Measurements from ENCODE around the gene FASTKD2.

Gene FASTKD2

DNA sequence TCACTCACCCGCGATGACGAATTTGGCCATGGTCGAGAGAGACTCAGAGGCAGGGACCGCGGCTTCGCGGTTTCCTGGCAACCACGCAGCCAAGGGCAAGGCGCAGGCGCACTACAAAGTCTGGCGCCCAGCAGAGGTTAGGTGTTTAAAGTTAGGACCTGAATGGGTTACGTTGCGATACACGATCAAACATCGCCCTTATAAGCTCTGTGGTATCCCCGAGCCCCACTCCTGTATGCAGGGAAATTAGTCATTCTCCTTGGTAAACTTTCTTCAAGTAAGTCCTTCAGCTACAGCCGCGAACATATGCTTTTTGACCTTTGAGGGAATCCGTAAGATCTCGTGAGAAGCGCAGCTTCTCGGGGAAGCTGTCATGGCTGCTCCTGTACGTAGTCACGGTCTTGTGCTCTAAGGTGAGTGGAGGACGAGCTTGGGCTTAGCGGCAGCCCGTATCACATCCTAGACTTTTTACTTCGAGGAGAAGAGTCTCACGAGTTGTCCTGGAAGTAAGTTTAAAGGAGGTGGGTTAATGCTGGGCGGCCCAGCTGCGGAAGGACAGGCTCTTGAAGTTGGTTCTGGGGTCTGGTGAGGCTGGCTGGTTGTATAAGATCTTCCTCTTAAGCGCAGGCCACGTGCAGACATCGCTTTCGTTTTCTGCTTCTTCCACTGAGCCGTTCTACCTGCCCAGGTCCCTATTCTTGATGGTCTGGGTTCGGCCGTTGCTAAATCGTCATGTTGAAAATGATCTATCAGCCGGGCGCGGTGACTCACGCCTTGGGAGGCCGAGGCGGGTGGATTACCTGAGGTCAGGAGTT is at the start of gene FASTKD2, which contains the start of gene MDH1B:
Gene FASTKD2 (plus strand): TSS at position 365 of the 815 bp plus-strand sequence. CDS start 1,088 bp downstream, outside the sequence.
Gene MDH1B (minus strand): TSS at position 87 of the 815 bp plus-strand sequence. CDS start 57 bp downstream, at position 30.
- peak; percentile 67 for DNase-seq

DNA sequence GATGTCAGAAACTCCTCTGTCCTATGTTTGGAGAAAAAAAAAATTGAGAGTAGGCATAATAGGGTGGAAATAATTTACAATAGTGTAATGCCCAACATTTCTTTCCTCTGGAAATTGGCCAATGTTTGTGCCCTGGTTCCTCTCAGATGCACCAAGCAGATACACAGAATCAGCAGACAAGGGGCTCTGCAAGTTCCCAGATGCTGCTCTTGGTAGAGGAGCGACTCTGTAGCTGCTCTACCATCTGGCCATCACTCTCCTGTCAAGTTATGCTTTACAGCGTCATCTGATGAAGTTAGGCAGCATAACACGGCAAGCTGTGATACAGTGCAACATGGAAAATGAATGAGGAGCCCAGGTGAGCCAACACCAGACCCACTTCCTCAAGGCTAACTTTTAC is 48.8 kb upstream of the FASTKD2 start:
- no peak for DNase-seq

DNA sequence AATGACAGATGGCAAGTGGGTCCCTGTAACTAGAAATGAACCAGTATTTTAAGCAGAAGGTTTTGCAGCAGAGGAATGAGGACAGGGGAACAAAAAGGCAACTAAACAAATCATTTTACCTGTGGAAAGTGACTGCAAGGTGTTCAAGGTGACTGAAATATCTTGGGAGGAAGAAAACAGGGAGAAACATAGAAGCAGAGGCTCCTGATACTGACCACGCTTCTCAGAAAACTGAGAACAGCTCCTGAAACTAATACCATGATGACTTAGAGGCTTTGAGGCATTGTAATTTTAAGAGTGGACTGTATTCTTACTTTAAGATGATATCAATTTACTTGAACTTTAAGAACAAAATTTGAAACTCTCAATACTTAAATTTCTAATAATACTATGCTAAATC is 47.1 kb upstream of the FASTKD2 start, which contains the start of gene DYTN:
Gene DYTN (minus strand): TSS at position 101 of the 400 bp plus-strand sequence. CDS start 117 bp downstream, outside the sequence.
- DNase-seq = no peak

DNA sequence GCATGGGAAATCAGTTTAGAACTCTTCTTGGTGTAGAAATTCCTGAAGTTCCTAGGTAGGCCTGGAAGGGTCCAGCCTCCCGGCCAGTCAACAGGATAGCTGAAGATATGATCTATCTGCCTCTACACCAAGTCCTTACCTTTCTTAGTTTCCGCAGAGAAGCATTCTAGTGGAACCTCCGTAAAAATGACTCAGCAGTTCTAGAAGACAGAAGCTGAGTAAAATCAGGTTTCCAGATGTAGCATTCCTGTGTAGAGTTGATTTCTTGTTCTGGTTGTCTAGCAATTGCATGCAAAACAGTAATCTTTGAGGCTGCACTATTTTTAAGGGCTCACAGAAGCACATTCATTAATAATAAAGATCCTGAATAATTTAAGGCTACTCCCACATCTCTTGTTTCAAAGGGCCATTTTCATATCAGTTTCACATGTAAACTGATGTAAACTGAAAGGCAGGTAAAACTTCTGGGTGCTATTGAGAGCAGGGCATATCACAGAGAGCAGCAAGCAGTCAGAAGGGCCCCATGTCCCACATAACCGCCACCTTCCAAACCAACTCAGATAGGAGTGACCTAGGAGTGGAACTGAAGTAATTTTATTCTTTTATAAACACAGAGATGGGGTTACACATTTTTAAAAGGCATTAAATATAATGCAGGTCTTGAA is 44.0 kb upstream of the FASTKD2 start:
- DNase-seq = no peak

DNA sequence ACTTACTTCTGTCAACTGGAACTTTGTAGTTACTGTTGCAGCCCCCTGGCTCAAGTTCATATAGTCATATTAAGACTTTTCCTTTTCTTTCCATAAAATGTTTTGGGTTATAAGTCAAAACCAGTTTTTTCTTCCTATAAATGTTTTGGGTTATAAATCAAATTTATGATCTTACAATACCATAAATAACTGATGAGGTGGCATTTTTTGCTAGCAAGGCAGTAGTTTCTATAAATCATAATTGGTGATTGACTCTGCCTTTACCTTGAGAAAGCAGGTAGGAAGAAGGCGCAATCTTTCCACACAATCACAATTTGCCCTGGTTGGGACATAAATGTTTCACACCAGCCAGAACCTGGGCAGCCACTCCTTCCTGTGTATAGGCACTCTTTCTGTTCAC is 42.1 kb upstream of the FASTKD2 start:
- DNase-seq = no peak

DNA sequence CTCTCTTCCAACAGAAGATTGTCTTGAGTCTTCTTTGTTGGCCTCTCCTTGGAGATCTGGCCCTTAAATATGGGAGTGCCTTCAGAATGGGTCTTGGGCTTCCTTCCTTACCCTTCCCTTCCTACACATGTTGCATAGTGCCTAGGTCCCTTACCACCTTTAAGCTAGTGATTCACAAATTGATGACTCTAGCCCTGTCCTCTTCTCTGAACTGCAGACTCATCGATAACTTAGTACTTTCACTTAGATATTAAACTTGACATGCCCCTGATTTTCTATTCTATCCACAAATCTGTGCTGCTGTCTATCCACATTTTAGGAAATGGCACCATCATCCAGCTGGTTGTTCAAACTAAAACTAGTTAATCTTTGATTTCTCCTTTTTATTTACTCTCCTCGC is 38.1 kb upstream of the FASTKD2 start:
- no peak for DNase-seq

DNA sequence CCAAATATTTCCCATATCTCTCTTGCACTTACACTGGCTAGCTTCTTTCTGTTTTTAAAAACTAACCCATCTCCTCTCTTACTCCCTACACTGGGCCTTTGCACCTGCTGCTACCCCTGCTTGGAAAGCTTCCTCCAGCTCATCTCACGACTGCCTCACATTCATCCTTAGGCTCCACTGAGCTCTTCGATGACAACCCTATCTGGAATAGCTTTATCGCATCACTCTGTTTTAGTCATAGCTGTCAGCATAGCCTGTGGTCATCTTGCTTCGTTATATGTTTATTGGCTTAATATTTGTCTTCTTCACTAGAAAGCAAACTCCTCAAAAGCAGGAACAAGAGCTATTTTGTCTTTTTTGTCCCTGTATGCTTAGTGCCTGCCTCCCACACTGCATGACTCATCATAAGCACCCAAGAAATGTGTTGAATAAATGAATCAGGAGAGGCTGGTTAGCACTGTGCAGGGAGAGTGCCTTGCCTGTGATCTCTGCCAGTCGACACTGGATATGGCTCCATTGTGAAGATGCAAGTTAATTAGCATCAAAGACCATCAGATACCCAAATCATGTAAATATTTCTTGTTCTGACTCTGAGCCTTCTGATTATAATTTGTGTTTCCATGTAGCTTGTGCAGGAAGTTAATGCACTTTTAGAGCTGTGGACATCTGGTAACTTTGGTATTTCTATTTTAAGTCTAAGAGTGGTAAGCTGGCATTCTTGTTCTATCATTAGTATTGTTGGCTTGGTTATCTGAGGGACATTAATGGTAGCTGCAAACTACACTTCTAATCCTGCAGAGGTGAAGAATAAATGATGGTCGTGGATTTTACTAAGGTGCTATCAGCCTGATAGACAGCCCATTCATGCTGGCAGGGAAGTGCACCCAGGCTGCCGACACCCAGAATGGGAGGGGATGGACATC is 36.9 kb upstream of the FASTKD2 start:
- DNase-seq = no peak

DNA sequence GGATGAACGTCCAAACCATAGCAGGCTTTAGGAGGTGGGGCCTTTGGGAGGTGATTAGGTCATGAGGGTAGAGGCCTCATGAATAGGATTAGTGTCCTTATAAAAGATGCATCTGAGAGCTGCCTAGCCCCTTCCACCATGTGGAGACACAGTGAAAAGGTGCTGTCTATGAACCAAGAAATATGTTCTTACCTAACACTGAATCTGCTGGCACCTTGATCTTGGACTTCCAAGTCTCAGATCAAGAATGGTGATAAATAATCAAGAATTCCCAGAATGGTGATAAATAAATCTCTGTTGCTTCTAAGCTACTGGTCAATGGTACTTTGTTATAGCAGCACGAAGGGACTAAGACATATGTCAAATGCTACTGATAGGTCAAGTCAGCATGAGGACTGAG is 32.1 kb upstream of the FASTKD2 start:
- no peak for DNase-seq

DNA sequence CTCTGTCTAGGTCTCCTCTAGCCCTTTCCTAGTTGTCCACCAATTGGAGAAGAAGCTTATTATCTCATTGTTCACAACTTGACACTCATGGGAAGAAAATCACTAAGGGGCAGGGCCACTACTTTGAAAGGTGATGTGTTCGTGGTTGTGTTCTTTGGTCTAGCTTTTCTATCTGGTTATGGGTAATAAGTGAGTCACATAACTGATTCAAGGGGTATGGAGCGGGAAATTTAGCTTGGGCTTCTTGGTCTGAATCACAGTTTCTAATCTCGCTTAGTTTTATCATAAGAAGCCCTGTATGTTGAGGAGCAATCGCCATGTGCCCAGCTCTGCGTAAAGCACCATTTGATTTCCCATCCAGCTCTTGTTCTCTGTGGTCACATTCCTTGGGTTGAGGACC is 28.5 kb upstream of the FASTKD2 start:
- no peak for DNase-seq

DNA sequence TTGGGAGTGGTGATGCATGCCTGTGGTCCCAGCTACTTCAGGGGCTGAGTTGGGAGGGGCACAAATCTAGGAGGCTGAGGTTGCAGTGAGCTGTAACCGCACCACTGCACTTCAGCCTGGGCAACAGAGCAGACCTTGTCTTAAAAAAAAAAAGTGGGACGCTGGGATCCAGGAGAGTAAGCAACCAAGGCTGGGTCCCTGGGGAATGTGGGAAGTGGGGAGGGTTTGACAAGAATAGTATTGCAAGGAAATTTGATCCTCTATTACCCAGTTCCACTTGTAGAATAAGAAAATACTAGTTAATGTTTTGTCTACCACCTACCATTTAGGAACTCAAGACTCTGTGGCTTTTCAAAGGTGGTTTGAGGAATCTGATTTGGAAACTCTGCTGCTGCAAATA is 26.1 kb upstream of the FASTKD2 start:
- no peak for DNase-seq

DNA sequence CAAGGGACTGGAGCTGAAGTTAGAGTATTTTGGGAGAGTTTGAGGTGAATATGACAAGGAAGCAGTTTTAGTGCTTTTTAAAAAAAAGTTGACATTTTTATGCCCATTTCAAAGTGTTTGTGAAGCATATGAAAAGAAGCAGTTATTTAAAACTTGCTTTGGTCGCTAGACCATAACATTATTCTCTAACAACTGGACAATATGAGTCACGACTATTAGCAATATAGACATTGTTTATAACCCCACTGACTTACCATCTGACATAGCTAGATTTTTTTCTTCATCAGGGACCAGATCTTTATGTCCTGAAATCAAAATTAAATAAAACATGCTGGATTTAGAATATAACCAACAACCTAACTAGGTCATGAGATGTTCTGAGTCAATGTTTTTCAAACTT is 24.6 kb upstream of the FASTKD2 start:
- DNase-seq = no peak

DNA sequence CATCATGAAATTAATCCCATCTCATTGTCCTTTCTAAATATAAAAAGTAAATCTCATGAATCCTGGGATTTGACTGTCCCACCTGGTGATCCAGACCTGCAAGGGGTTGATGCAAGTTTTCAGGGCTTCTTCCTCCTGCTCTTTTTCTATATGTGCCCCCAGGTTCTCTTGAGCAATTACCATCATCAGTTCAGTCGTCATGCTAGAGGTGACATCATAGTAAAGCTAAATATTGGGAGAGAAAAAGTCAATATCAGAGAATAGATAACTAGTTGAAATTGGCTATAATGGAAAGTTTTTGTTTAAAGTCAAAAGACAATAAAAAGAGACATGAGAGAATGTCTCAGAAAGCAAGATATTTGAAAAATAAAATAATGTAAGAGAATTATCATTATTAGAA is 8.6 kb upstream of the FASTKD2 start:
- DNase-seq = no peak

DNA sequence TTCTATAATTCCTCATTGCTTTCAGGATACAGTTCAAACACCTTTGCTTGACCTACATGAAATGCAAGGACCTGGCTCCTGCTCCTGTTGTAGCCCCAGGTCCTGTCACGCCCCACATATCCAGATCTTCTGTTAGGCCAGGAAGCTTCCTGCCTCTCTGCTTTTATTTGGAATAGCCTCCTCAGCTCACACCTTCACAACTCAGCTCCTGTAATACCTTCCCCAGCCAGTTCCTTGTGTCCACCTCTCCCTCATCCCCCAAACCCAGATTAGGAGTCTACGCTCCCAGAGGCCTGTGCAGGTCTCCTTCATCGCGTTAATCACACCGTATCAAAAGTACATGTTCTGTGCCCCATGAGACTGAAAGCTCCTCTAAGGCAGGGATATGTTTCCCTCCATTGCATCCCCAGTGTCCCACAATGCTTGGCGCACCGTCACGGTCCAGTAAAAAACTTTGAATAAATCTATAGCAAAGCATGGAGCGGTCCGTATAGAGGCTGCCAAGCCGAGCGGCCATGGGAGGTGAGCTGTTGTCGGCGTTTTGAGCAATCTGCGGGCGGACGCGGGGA is 649 bp upstream of the FASTKD2 start:
- no peak for DNase-seq

DNA sequence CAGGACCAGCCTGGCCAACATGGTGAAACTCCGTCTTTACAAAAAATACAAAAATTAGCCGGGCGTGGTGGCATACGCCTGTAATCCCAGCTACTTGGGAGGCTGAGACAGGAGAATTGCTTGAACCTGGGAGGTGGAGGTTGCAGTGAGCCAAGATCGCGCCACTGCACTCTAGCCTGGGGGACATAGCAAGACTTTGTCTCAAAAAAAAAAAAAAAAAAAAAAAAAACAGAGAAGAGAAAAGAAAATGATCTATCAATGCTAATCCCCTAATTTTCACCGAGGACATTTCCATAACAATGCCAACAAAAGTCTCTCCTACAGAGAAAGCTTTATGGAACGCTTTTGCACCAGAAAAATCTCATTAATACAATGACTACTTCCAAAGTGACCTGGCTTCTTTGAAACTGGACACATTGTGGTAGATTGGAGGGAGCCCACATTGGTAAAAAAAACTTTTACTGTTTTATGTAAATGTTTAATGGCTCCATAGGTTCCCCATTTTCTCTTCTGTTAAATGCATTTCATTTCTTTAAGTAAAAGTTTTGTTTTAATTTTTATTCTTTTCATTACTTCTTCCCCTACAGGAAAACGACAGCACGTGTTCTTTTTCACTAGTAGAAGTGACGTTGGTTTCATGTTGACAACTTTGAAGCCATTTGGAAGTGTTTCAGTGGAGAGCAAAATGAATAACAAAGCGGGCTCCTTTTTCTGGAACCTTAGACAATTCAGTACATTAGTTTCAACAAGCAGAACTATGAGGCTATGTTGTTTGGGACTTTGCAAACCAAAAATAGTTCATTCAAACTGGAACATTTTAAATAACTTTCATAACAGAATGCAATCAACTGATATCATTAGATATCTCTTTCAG is 888 bp downstream of the FASTKD2 start:
- no peak for DNase-seq

DNA sequence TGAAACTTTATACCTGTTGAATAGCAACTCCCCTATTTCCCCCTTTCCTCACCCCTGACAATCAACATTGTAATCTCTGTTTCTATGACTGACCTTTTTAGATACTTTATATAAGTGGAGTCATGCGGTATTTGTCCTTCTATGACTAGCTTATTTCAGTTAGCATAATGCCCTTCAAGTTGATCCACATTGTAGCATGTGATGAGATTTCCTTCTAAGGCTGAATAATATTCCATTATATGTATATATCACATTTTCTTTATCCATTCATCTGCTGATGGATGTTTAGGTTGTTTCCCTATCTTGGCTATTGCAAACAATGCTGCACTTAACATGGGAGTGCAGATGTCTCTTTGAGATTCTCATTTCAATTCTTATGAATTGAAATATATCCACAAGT is 9.5 kb downstream of the FASTKD2 start:
- no peak for DNase-seq

DNA sequence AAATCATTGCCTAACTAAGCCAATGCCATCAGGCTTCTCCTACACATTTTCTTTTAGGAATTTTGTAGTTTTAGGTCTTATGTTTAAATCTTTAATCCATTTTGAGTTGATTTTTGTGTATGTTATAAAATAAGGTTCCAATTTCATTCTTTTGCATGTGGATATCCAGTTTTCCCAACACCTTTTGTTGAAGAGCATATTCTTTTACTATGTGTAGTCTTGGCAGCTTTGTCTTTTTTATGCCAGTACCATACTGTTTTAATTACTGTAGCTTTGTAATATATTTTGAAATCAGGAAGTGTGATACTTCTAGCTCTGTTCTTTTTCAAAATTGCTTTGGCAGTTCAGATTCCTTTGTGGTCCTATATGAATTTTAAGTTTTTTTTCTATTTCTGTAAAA is 11.0 kb downstream of the FASTKD2 start:
- DNase-seq = no peak

DNA sequence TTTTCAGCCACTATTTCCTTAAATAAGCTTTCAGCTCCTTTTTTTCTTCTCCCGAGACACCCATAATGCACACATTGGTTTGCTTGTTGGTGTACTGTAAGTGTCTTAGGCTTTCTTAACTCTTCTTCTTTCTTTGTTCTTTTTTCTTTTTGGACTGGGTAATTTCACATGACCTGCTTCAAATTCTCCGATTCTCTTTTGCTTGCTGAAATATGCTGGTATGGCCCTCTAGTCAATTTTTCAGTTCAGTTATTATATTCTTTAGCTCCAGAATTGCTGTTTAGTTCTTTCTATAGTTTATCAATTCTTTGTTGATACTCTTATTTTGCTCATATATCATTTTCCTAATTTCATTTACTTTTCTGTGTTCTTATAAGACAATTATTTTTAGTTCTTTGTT is 15.3 kb downstream of the FASTKD2 start:
- DNase-seq = no peak

DNA sequence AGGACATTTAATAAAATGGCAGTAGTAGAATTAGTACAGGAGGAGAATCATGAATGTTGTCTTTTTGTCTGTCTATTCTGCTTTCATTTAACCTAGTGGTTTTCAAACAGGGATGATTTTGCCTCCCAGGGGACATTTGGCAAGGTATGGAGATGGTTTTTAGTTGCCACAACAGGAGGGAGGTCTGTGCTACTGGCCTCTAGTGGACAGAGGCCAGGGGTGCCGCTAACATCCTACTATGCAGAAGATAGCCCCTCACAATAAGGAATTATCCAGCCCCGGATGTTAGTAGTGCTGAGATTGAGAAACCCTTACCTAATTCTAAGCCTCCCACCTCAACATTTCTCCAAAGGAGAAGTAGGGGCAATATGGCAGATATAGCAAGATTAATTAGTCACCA is 18.3 kb downstream of the FASTKD2 start:
- DNase-seq = no peak

DNA sequence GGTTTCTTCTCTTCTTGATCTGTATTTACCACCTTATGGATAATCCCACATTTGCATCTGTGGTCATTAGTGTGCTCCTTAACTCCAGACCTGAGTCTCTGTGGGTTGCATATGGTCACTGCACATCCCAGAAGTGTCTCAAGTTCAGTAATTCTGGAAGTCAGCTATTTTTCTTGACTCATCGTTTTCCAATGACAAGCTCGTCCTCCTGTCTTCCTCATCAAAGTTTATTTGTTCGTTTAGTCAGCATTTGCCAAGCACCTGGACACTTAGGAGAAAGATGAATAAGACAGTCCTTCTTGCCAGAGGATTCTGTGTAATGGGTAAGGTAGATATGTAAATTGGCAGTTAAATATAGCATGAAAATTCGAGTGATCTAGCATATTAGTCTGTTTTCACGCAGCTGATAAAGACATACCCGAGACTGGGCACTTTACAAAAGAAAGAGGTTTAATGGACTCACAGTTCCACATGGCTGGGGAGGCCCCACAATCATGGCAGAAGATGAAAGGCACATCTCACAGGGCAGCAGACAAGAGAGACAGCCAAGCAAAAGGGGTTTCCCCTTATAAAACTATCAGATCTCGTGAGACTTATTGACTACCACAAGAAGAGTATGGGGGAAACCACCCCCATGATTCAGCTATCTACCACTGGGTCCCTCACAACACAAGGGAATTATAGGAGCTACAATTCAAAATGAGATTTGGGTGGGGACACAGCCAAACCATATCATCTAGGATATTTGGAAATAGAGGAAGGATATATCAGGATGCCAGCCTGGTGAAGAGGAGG is 19.4 kb downstream of the FASTKD2 start:
- DNase-seq = no peak

DNA sequence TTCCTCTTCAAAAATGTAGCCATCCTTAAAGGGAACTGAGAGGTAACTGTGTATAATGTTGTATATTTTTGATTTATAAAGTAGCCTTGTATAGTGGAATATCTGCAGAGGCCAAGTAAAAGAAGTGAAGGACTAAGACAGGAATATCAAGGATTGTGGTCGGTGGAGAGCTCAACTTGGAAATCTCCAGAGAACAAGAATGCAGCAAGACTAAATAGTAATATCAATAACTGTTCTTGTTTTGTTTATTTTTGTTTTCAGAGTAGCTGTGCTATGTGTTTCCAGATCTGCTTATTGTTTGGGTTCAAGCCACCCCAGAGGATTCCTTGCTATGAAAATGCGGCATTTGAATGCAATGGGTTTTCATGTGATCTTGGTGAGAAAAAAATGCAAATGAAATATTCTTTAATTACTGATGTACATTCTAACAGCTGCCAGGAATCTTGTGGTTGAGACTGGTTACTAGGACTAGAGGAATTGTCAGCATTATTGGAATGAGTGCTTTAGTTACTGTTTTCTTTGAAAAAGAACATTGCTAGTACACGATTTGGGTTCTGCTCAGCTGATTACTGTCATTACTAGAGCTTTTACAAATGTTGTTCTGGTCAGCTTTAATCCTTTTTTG is 25.0 kb downstream of the FASTKD2 start:
- no peak for DNase-seq
